ENCODE data around the gene SLC25A12.
A peak's percentile ranks its signal among the peaks of the same experiment; 100 is the strongest.

SLC25A12 gene

DNA sequence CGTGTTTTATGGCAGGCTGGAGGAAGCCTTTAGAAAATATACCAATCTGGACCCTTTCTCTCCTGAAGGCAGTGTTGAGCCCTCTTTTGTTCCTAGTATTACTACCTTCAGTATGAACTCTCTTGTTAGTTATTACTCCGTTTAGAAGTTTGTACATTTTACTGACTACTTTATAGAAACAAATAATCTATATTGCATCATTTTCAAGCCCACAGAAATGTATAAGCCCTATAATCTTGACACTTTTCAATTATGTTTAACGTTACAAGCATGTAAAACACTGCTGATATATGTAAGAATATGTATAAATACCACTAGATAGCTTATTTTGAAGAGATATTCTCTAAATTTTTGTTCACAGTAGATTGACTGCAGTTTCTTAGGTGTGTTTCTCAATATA, 64.0 kb downstream of the SLC25A12 start:
- Histone ChIP-seq H3K27ac (no peak overlapping the region), H3K9ac (ENCODE audit: insufficient read length) (no peak overlapping the region), H3K4me3 (no peak overlapping the region), H3K9me3 (ENCODE audit: low read depth, low read length) (peaks cover 12% of the 10 kb centered on the region), H3K36me3 (ENCODE audit: insufficient read depth, low read length) (peaks cover 73% of the 10 kb centered on the region)
- no peak for TF ChIP-seq FOXP2 (optimal IDR thresholded peaks at IDR 0.05; ENCODE audit: control extremely low read depth, extremely low read length, insufficient read depth)
- DNase-seq (ENCODE audit: low read depth, low spot score) = no peak

- no peak overlapping the region for H3K4me3 ChIP-seq
- DNase-seq (ENCODE audit: low read depth, low spot score) = peak; percentile 57
- TF ChIP-seq EZH2 (IDR thresholded peaks at IDR 0.05) (no peak), FOXP2 (optimal IDR thresholded peaks at IDR 0.05; ENCODE audit: control extremely low read depth, extremely low read length, insufficient read depth) (no peak), POLR2AphosphoS5 (IDR thresholded peaks at IDR 0.05; ENCODE audit: borderline replicate concordance, low read depth, low read length) (no peak)
Measured at GRCh38 chr2:171824086-171824485, 70.0 kb downstream of the SLC25A12 start.

GRCh38 chr2:171822525-171823322, 71.3 kb downstream of the SLC25A12 start:
- TF ChIP-seq FOXP2 (optimal IDR thresholded peaks at IDR 0.05; ENCODE audit: control extremely low read depth, extremely low read length, insufficient read depth) (no peak), EZH2 (IDR thresholded peaks at IDR 0.05) (no peak), POLR2AphosphoS5 (IDR thresholded peaks at IDR 0.05; ENCODE audit: borderline replicate concordance, low read depth, low read length) (no peak)
- no peak for DNase-seq (ENCODE audit: low read depth, low spot score)

More at GRCh38 chr2:171824086-171824485, 70.0 kb downstream of the SLC25A12 start:
- H3K36me3 ChIP-seq (ENCODE audit: insufficient read depth, low read length) = peaks cover 16% of the 10 kb centered on the region; the same call in 1 of the 2 replicates
- H3K9me3 ChIP-seq (ENCODE audit: low read depth, low read length) = no peaks in the 10 kb centered on the region
- H3K9ac ChIP-seq (ENCODE audit: insufficient read length) = no peak overlapping the region
- no peak overlapping the region for H3K27ac ChIP-seq

GRCh38 chr2:171819453-171819852, 74.6 kb downstream of the SLC25A12 start:
- H3K9ac ChIP-seq (ENCODE audit: insufficient read length) = no peak overlapping the region
- no peak for DNase-seq (ENCODE audit: low read depth, low spot score)
- H3K4me3 ChIP-seq = no peak overlapping the region
- H3K36me3 ChIP-seq (ENCODE audit: insufficient read depth, low read length) = no peaks in the 10 kb centered on the region; the same call in 1 of the 2 replicates
- no peaks in the 10 kb centered on the region for H3K9me3 ChIP-seq (ENCODE audit: low read depth, low read length)
- TF ChIP-seq FOXP2 (optimal IDR thresholded peaks at IDR 0.05; ENCODE audit: control extremely low read depth, extremely low read length, insufficient read depth) (no peak), EZH2 (IDR thresholded peaks at IDR 0.05) (no peak), POLR2AphosphoS5 (IDR thresholded peaks at IDR 0.05; ENCODE audit: borderline replicate concordance, low read depth, low read length) (no peak)
- H3K27ac ChIP-seq = no peak overlapping the region

More at GRCh38 chr2:171822525-171823322, 71.3 kb downstream of the SLC25A12 start:
- H3K27ac ChIP-seq = no peak overlapping the region
- no peak overlapping the region for H3K4me3 ChIP-seq
- H3K9me3 ChIP-seq (ENCODE audit: low read depth, low read length) = no peaks in the 10 kb centered on the region
- peaks cover 16% of the 10 kb centered on the region; the same call in 1 of the 2 replicates for H3K36me3 ChIP-seq (ENCODE audit: insufficient read depth, low read length)
- no peak overlapping the region for H3K9ac ChIP-seq (ENCODE audit: insufficient read length)

DNA sequence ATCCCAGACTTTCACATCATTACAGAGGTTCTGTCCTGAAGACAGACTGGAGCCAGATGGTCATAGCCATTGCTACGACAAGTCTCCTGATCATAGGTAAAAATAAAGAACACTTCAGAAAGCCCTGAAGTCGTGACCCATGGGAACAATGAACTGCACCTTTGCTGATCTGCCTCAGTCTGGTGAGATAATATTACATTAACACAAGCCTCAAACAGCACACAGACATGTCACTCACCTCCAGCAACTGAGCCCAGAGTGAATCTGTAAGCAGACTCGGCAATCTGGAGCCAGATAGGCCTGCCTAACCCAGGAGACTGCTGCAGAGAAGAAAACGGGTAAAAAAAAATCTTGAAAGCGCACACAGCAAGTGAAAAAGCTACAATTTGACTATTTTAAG, 79.2 kb downstream of the SLC25A12 start:
- Histone ChIP-seq H3K9me3 (ENCODE audit: low read depth, low read length) (no peaks in the 10 kb centered on the region), H3K27ac (no peak overlapping the region), H3K9ac (ENCODE audit: insufficient read length) (no peak overlapping the region), H3K4me3 (no peak overlapping the region), H3K36me3 (ENCODE audit: insufficient read depth, low read length) (no peaks in the 10 kb centered on the region; the same call in 1 of the 2 replicates)
- DNase-seq (ENCODE audit: low read depth, low spot score) = no peak
- TF ChIP-seq FOXP2 (optimal IDR thresholded peaks at IDR 0.05; ENCODE audit: control extremely low read depth, extremely low read length, insufficient read depth) = no peak
- no peak for TF ChIP-seq EZH2 (IDR thresholded peaks at IDR 0.05)
- TF ChIP-seq POLR2AphosphoS5 (IDR thresholded peaks at IDR 0.05; ENCODE audit: borderline replicate concordance, low read depth, low read length) = no peak

DNA sequence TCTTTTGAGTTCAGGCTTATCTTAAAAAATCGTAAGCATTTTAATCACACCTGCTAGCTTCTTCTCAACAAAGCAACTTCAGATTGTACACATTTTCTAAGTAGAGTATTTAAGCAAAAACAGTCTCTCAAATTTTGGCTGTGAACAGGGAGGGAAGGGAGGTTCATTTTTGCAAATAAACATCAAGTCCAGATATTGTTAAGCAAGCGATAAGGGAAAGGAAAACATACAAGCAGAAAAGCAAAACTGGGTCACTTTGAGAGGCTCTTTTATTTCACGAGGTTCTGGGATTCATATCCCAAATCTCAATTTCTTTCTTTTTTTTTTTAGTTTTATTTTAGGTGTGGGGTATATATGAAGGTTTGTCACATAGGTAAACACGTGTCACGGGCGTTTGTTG, 79.9 kb downstream of the SLC25A12 start:
- TF ChIP-seq POLR2AphosphoS5 (IDR thresholded peaks at IDR 0.05; ENCODE audit: borderline replicate concordance, low read depth, low read length) (no peak), EZH2 (IDR thresholded peaks at IDR 0.05) (no peak), FOXP2 (optimal IDR thresholded peaks at IDR 0.05; ENCODE audit: control extremely low read depth, extremely low read length, insufficient read depth) (no peak)
- no peaks in the 10 kb centered on the region for H3K9me3 ChIP-seq (ENCODE audit: low read depth, low read length)
- DNase-seq (ENCODE audit: low read depth, low spot score) = no peak
- H3K4me3 ChIP-seq = no peak overlapping the region
- no peak overlapping the region for H3K27ac ChIP-seq
- peaks cover 6% of the 10 kb centered on the region for H3K36me3 ChIP-seq (ENCODE audit: insufficient read depth, low read length)
- no peak overlapping the region for H3K9ac ChIP-seq (ENCODE audit: insufficient read length)

DNA sequence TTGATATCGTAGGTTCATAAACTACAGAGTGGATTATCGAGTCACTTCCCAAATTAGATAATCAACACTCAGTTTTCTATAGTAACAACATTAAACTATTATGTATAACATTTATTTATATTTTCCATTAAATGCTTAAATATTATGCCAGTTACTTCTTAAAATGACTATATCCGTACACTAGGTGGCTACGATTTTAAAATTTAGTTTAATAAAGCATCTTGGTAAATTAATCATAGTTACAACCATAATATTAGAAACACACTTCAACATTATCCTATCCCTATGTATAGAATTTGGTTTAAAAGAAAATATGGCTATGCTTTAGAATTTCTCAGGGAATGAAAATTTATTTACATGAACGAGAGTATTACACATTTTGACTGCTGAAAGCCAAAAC, 80.3 kb downstream of the SLC25A12 start:
- TF ChIP-seq POLR2AphosphoS5 (IDR thresholded peaks at IDR 0.05; ENCODE audit: borderline replicate concordance, low read depth, low read length) = no peak
- TF ChIP-seq EZH2 (IDR thresholded peaks at IDR 0.05) = no peak
- TF ChIP-seq FOXP2 (optimal IDR thresholded peaks at IDR 0.05; ENCODE audit: control extremely low read depth, extremely low read length, insufficient read depth) = no peak
- H3K4me3 ChIP-seq = no peak overlapping the region
- H3K9me3 ChIP-seq (ENCODE audit: low read depth, low read length) = no peaks in the 10 kb centered on the region
- no peak overlapping the region for H3K27ac ChIP-seq
- H3K36me3 ChIP-seq (ENCODE audit: insufficient read depth, low read length) = peaks cover 7% of the 10 kb centered on the region
- no peak for DNase-seq (ENCODE audit: low read depth, low spot score)
- H3K9ac ChIP-seq (ENCODE audit: insufficient read length) = no peak overlapping the region

- H3K27ac ChIP-seq = no peak overlapping the region
Measured at GRCh38 chr2:171813126-171813525, 80.9 kb downstream of the SLC25A12 start.

More at GRCh38 chr2:171813126-171813525, 80.9 kb downstream of the SLC25A12 start:
- no peak for TF ChIP-seq FOXP2 (optimal IDR thresholded peaks at IDR 0.05; ENCODE audit: control extremely low read depth, extremely low read length, insufficient read depth)
- no peak for TF ChIP-seq EZH2 (IDR thresholded peaks at IDR 0.05)
- TF ChIP-seq POLR2AphosphoS5 (IDR thresholded peaks at IDR 0.05; ENCODE audit: borderline replicate concordance, low read depth, low read length) = no peak
- Histone ChIP-seq H3K9me3 (ENCODE audit: low read depth, low read length) (no peaks in the 10 kb centered on the region), H3K36me3 (ENCODE audit: insufficient read depth, low read length) (peaks cover 7% of the 10 kb centered on the region), H3K9ac (ENCODE audit: insufficient read length) (no peak overlapping the region), H3K4me3 (no peak overlapping the region)
- no peak for DNase-seq (ENCODE audit: low read depth, low spot score)

Measured in SK-N-MC (cell line).